Endothelial cell of umbilical vein (primary cell): ENCODE data around the gene RAN. TPM values are rescaled to one million over a fixed set of nuclear protein-coding genes. Genes with fewer than 3 reads are reported as not detected.

ENCODE experiments used
- BruUV-seq: library from RNA; stranded (reverse); fragments of 400-500 nt; replicated peaks from 2 replicates; lab custom pipeline; 2021; lab: Mats Ljungman, UMichigan
- CTCF ChIA-PET: fragments of 300-600, 350-600 bp; sonication (Branson Sonifier 250); formaldehyde crosslinking; loops from one replicate; lab custom pipeline; 2021; ENCODE audit warnings: antibody characterized with exemption, inconsistent platforms; lab: Charles Lee
- POLR2A ChIA-PET: fragments of 300-600, 350-600 bp; sonication (Branson Sonifier 250); formaldehyde crosslinking; loops from one replicate; lab custom pipeline; 2021; ENCODE audit warnings: antibody characterized with exemption, inconsistent platforms; lab: Charles Lee
- DNase-seq: peaks from one replicate; pipeline ENCODE4 v3.0.0-alpha.2; 2011; ENCODE audit warnings: low read depth, low spot score
- FAIRE-seq: peaks from 2 replicates; lab custom pipeline; 2011; peaks lifted over from hg19 to GRCh38; lab: Jason Lieb, UNC
- H2AFZ ChIP-seq: 2 replicates; pipeline ENCODE4 v1.6.0; 2012; ENCODE audit warnings: low read depth, low read length, control low read depth, inconsistent platforms
- H3K27ac ChIP-seq: 2 replicates; pipeline ENCODE4 v1.5.1; 2011; ENCODE audit warnings: low read depth, mild to moderate bottlenecking, control low read depth, low read length, moderate library complexity; ENCODE audit not compliant: insufficient read depth
- H3K27me3 ChIP-seq, 2 experiments: 2 replicates each; pipeline versions ENCODE4 v1.6.0 to v1.6.1; 2011; ENCODE audit warnings: low read length in 2 of 2, mixed read lengths in 1 of 2; ENCODE audit not compliant: control insufficient read depth in 2 of 2, insufficient read depth in 2 of 2
- H3K36me3 ChIP-seq, 2 experiments: 2 replicates in 1 of 2; 3 replicates in 1 of 2; pipeline ENCODE4 v1.5.1; 2011; ENCODE audit warnings: low read length in 2 of 2, mild to moderate bottlenecking in 1 of 2, moderate library complexity in 1 of 2; ENCODE audit not compliant: control insufficient read depth in 2 of 2, insufficient read depth in 2 of 2; ENCODE audit errors: extremely low read depth in 1 of 2
- H3K4me1 ChIP-seq: 3 replicates; pipeline ENCODE4 v1.5.1; 2011; ENCODE audit warnings: mild to moderate bottlenecking, low read length; ENCODE audit not compliant: control insufficient read depth, insufficient read depth; ENCODE audit errors: extremely low read depth
- H3K4me2 ChIP-seq: 2 replicates; pipeline ENCODE4 v1.6.1; 2011; ENCODE audit warnings: low read length, control low read depth, mixed read lengths; ENCODE audit not compliant: insufficient read depth
- H3K4me3 ChIP-seq, 3 experiments: fragments of 200-600 bp in 1 of 3; sonication (generic), shearing (Covaris generic) in 1 of 3; replicated peaks in 1 of 3; 2 replicates each; pipeline ENCODE4 v1.5.1; 2011 to 2016; ENCODE audit warnings: control low read depth in 3 of 3, low read length in 3 of 3, mild to moderate bottlenecking in 2 of 3, inconsistent platforms in 1 of 3, low read depth in 1 of 3, moderate library complexity in 1 of 3; ENCODE audit not compliant: insufficient read depth in 1 of 3
- H3K79me2 ChIP-seq: 2 replicates; pipeline ENCODE4 v1.6.0; 2012; ENCODE audit warnings: low read length, inconsistent platforms; ENCODE audit not compliant: control insufficient read depth, insufficient read depth
- H3K9ac ChIP-seq: replicated peaks from 2 replicates; pipeline ENCODE3; 2011; ENCODE audit warnings: low read length, control low read depth; ENCODE audit not compliant: insufficient read depth; ENCODE audit errors: extremely low read depth
- H3K9me1 ChIP-seq: replicated peaks from 3 replicates; pipeline ENCODE4 v1.6.0; 2011; ENCODE audit warnings: mild to moderate bottlenecking, low read length; ENCODE audit not compliant: control insufficient read depth, insufficient read depth; ENCODE audit errors: extremely low read depth
- H3K9me3 ChIP-seq: replicated peaks from 2 replicates; pipeline ENCODE4 v1.5.1; 2012; ENCODE audit warnings: low read length, inconsistent platforms; ENCODE audit not compliant: control insufficient read depth, insufficient read depth
- H4K20me1 ChIP-seq: replicated peaks from 2 replicates; pipeline ENCODE3; 2011; ENCODE audit warnings: mild to moderate bottlenecking, low read length; ENCODE audit not compliant: control insufficient read depth, insufficient read depth; ENCODE audit errors: extremely low read depth
- CTCF ChIP-seq, 2 donors: IDR thresholded peaks; 1 replicate in 1 of 2; 2 replicates in 1 of 2; pipeline ENCODE4 v1.5.1; 2011; ENCODE audit warnings: low read length in 2 of 2, mild to moderate bottlenecking in 2 of 2, moderate library complexity in 2 of 2, control low read depth in 1 of 2, inconsistent platforms in 1 of 2, low read depth in 1 of 2; ENCODE audit not compliant: insufficient read depth in 1 of 2; ENCODE audit errors: extremely low read depth in 1 of 2
- EZH2 ChIP-seq: IDR thresholded peaks from 2 replicates; pipeline ENCODE4 v1.6.1; 2012; ENCODE audit warnings: borderline replicate concordance, low read depth, mild to moderate bottlenecking, moderate library complexity, low read length, inconsistent platforms; ENCODE audit not compliant: severe bottlenecking
- FOS ChIP-seq: IDR thresholded peaks from 2 replicates; pipeline ENCODE4 v1.6.1; 2011; ENCODE audit warnings: mild to moderate bottlenecking, low read length, moderate library complexity, borderline replicate concordance; ENCODE audit not compliant: insufficient read depth
- GATA2 ChIP-seq: IDR thresholded peaks from 2 replicates; pipeline ENCODE4 v1.7.0; 2011; ENCODE audit warnings: low read depth, mild to moderate bottlenecking, moderate library complexity, mixed read lengths, low read length; ENCODE audit not compliant: insufficient read length, insufficient read depth
- JUN ChIP-seq: IDR thresholded peaks from 2 replicates; pipeline ENCODE4 v1.6.1; 2011; ENCODE audit warnings: borderline replicate concordance, low read depth; ENCODE audit not compliant: insufficient read length, insufficient read depth
- MAX ChIP-seq: IDR thresholded peaks from 2 replicates; pipeline ENCODE4 v1.6.1; 2011; ENCODE audit not compliant: insufficient read depth, insufficient read length
- MYC ChIP-seq: IDR thresholded peaks from one replicate; pipeline ENCODE4 v1.6.1; 2011; ENCODE audit warnings: mild to moderate bottlenecking, low read depth, low read length
- POLR2A ChIP-seq: IDR thresholded peaks from 2 replicates; pipeline ENCODE4 v1.6.1; 2012; ENCODE audit warnings: low read depth, mild to moderate bottlenecking, control low read depth, low read length
- POLR2AphosphoS5 ChIP-seq: IDR thresholded peaks from 2 replicates; pipeline ENCODE4 v1.6.1; 2012; ENCODE audit warnings: low read depth, mild to moderate bottlenecking, control low read depth, low read length, moderate library complexity; ENCODE audit not compliant: insufficient read depth
- dilution Hi-C: fragments of 300-500 bp; cut with MboI; formaldehyde crosslinking; loops from one replicate; pipeline ENCODE4 v1.15.0; 2019; ENCODE audit warnings: low sequenced_read_pairs; ENCODE audit not compliant: extremely low pct_ligation_motif_present
- intact Hi-C: fragments of 100-400 bp; cut with micrococcal nuclease; formaldehyde crosslinking; loops from one replicate; pipeline ENCODE4 v1.10.0; 2022
- polyA plus RNA-seq, 4 experiments: library from polyadenylated mRNA; depleted of rRNA in 3 of 4; stranded (reverse) in 3 of 4; unstranded in 1 of 4; fragments of >200 nt; gene quantifications; 2 replicates each; pipeline versions ENCODE4 v1.2.1 to v1.2.3, GENCODE V29; 2011 to 2012; ENCODE audit warnings: missing spikeins in 1 of 4
- total RNA-seq: library from RNA; stranded (reverse); gene quantifications from 2 replicates; pipeline ENCODE4 v1.2.3, GENCODE V29; 2021

Gene RAN
- total and polyA plus RNA-seq, 2 donors (not counting 3 experiments of a cell fraction or from before 2014, with no cell fraction given), result 1,075 to 1,205 TPM

- no peaks in the 10 kb centered on the region for H3K27me3 ChIP-seq
- dilution Hi-C loops, result no loop called here
- no peaks in the 10 kb centered on the region for H3K9me1 ChIP-seq
- ChIA-PET POLR2A (no interaction called here), CTCF (no interaction called here)
- H2AFZ ChIP-seq, result no peak overlapping the region
- no TSS peak for BruUV-seq
- no peaks in the 10 kb centered on the region for H3K9me3 ChIP-seq
- intact Hi-C loops, result no loop called here
- H4K20me1 ChIP-seq, result no peaks in the 10 kb centered on the region
- no peaks in the 10 kb centered on the region for H3K4me1 ChIP-seq
- H3K4me3 ChIP-seq, result no peak overlapping the region
- H3K27ac ChIP-seq, result no peak overlapping the region
- no peak for TF ChIP-seq POLR2AphosphoS5
- no peak for TF ChIP-seq MYC
- no peak for TF ChIP-seq FOS
- no peak for TF ChIP-seq GATA2
- TF ChIP-seq CTCF (IDR thresholded peaks at IDR 0.05; ENCODE audit: extremely low read depth in 1 of 2, insufficient read depth in 1 of 2, low read depth in 1 of 2, low read length in 2 of 2), result no peak
- no peak for TF ChIP-seq MAX
- TF ChIP-seq POLR2A, result no peak
- TF ChIP-seq EZH2, result no peak
- TF ChIP-seq JUN, result no peak
- no peaks in the 10 kb centered on the region for H3K79me2 ChIP-seq
- H3K36me3 ChIP-seq, result no peaks in the 10 kb centered on the region
- FAIRE-seq (no peak), DNase-seq (no peak)
- H3K9ac ChIP-seq, result no peak overlapping the region
- no peak overlapping the region for H3K4me2 ChIP-seq
These were observed 37.2 kb downstream of the RAN start for GRCh38 chr12:130909111-130909510.
